IMR-90 (cell line): Measurements from ENCODE around the gene TTC21A. TPM values are rescaled to one million over a fixed set of nuclear protein-coding genes. Genes with fewer than 3 reads are reported as not detected.

Experiments
- ATAC-seq: fragments of 200-7000 bp; cut with Tn5 transposase; 2 replicates; pipeline ENCODE4 v1.9.1; 2020; ENCODE audit warnings: low read depth, mild to moderate bottlenecking, moderate library complexity
- BruUV-seq: library from RNA; stranded (reverse); fragments of 400-500 nt; replicated peaks from 2 replicates; lab custom pipeline; 2021; lab: Mats Ljungman, UMichigan
- CTCF ChIA-PET: fragments of 300-600 bp; formaldehyde crosslinking; extraction: SDS; loops from one replicate; lab custom pipeline; 2021; ENCODE audit warnings: antibody characterized with exemption; lab: Yijun Ruan, JAX
- POLR2A ChIA-PET: fragments of 300-600 bp; sonication (Branson Sonifier 250); formaldehyde crosslinking; loops from one replicate; lab custom pipeline; 2022; ENCODE audit warnings: antibody characterized with exemption; ENCODE audit not compliant: unreplicated experiment; lab: Charles Lee
- DNase-seq: peaks from one replicate; pipeline ENCODE4 v3.0.0; 2013
- H2AFZ ChIP-seq: replicated peaks from 2 replicates; pipeline ENCODE3; 2013; ENCODE audit warnings: low read length, mild to moderate bottlenecking; ENCODE audit not compliant: poor library complexity
- H2AK5ac ChIP-seq: 2 replicates; pipeline ENCODE4 v1.6.1; 2013; ENCODE audit warnings: low read depth, low read length, inconsistent platforms
- H2AK9ac ChIP-seq: replicated peaks from 2 replicates; pipeline ENCODE3; 2013; ENCODE audit warnings: mild to moderate bottlenecking, low read depth, low read length, moderate library complexity; ENCODE audit not compliant: poor library complexity
- H2BK120ac ChIP-seq: 2 replicates; pipeline ENCODE4 v1.6.1; 2013; ENCODE audit warnings: low read depth, low read length, inconsistent platforms
- H2BK15ac ChIP-seq: 3 replicates; pipeline ENCODE4 v1.6.1; 2013; ENCODE audit warnings: low read depth, low read length, inconsistent platforms
- H2BK20ac ChIP-seq: 2 replicates; pipeline ENCODE4 v1.6.1; 2013; ENCODE audit warnings: low read depth, mild to moderate bottlenecking, inconsistent platforms, low read length, moderate library complexity
- H2BK5ac ChIP-seq: 2 replicates; pipeline ENCODE4 v1.6.1; 2013; ENCODE audit warnings: mild to moderate bottlenecking, low read depth, low read length, inconsistent platforms; ENCODE audit not compliant: poor library complexity, severe bottlenecking
- H3K14ac ChIP-seq: replicated peaks from 2 replicates; pipeline ENCODE4 v1.6.1; 2013; ENCODE audit warnings: low read depth, low read length, inconsistent platforms
- H3K18ac ChIP-seq: 2 replicates; pipeline ENCODE4 v1.6.1; 2013; ENCODE audit warnings: low read depth, low read length, control low read depth
- H3K23ac ChIP-seq: 2 replicates; pipeline ENCODE4 v1.6.1; 2013; ENCODE audit warnings: low read depth, low read length, inconsistent platforms
- H3K27ac ChIP-seq: 2 replicates; pipeline ENCODE4 v1.5.1; 2013; ENCODE audit warnings: mild to moderate bottlenecking, control low read depth, low read length; ENCODE audit not compliant: insufficient read depth
- H3K27me3 ChIP-seq: 2 replicates; pipeline ENCODE4 v1.6.1; 2013; ENCODE audit warnings: low read length; ENCODE audit not compliant: control insufficient read depth, insufficient read depth
- H3K36me3 ChIP-seq: 2 replicates; pipeline ENCODE4 v1.6.1; 2013; ENCODE audit warnings: low read length, mixed read lengths; ENCODE audit not compliant: control insufficient read depth, insufficient read depth
- H3K4ac ChIP-seq: 2 replicates; pipeline ENCODE4 v1.6.1; 2013; ENCODE audit warnings: low read depth, low read length, inconsistent platforms
- H3K4me1 ChIP-seq: 2 replicates; pipeline ENCODE4 v1.6.1; 2013; ENCODE audit warnings: low read length, mixed read lengths; ENCODE audit not compliant: control insufficient read depth, insufficient read depth
- H3K4me2 ChIP-seq: 2 replicates; pipeline ENCODE4 v1.6.1; 2013; ENCODE audit warnings: low read depth, mild to moderate bottlenecking, control low read depth, low read length, moderate library complexity
- H3K4me3 ChIP-seq: 2 replicates; pipeline ENCODE4 v1.5.1; 2013; ENCODE audit warnings: low read depth, mild to moderate bottlenecking, control low read depth, low read length, moderate library complexity; ENCODE audit not compliant: insufficient read depth
- H3K56ac ChIP-seq: 2 replicates; pipeline ENCODE4 v1.6.1; 2013; ENCODE audit warnings: low read length, inconsistent platforms; ENCODE audit not compliant: insufficient read depth; ENCODE audit errors: extremely low read depth
- H3K79me1 ChIP-seq, 2 experiments: 2 replicates each; pipeline ENCODE4 v1.6.1; 2013; ENCODE audit warnings: low read length in 2 of 2, inconsistent platforms in 1 of 2, low read depth in 1 of 2
- H3K9ac ChIP-seq: 2 replicates; pipeline ENCODE4 v1.6.1; 2013; ENCODE audit warnings: low read depth, low read length, control low read depth
- H3K9me1 ChIP-seq: 2 replicates; pipeline ENCODE4 v1.6.1; 2013; ENCODE audit warnings: low read length, inconsistent platforms; ENCODE audit not compliant: insufficient read depth
- H3K9me3 ChIP-seq: 2 replicates; pipeline ENCODE4 v1.6.1; 2013; ENCODE audit warnings: low read length; ENCODE audit not compliant: control insufficient read depth, insufficient read depth
- H4K20me1 ChIP-seq: 2 replicates; pipeline ENCODE4 v1.6.1; 2013; ENCODE audit warnings: low read length, inconsistent platforms; ENCODE audit not compliant: insufficient read depth
- H4K5ac ChIP-seq: 2 replicates; pipeline ENCODE4 v1.6.1; 2013; ENCODE audit warnings: mild to moderate bottlenecking, low read depth, low read length, control low read depth
- H4K8ac ChIP-seq, 2 experiments: 2 replicates each; pipeline ENCODE4 v1.6.1; 2013; ENCODE audit warnings: low read depth in 2 of 2, low read length in 2 of 2, control low read depth in 1 of 2, inconsistent platforms in 1 of 2
- H4K91ac ChIP-seq: 2 replicates; pipeline ENCODE4 v1.6.1; 2013; ENCODE audit warnings: low read depth, low read length, inconsistent platforms; ENCODE audit not compliant: insufficient read depth
- BHLHE40 ChIP-seq: fragments of 150-350 bp; IDR thresholded peaks from 2 replicates; pipeline ENCODE4 v1.6.1; 2016; ENCODE audit warnings: mild to moderate bottlenecking, low read depth, low read length
- CEBPB ChIP-seq: IDR thresholded peaks from 2 replicates; pipeline ENCODE4 v1.6.1; 2012; ENCODE audit warnings: low read depth, low read length, improper control_type of control experiment
- CHD1 ChIP-seq: IDR thresholded peaks from 2 replicates; pipeline ENCODE4 v1.6.1; 2012; ENCODE audit warnings: low read depth, low read length, improper control_type of control experiment
- MAFK ChIP-seq: IDR thresholded peaks from 2 replicates; pipeline ENCODE4 v1.6.1; 2012; ENCODE audit warnings: low read depth, low read length, improper control_type of control experiment
- MAZ ChIP-seq: IDR thresholded peaks from 2 replicates; pipeline ENCODE4 v1.6.1; 2012; ENCODE audit warnings: low read depth, mild to moderate bottlenecking, low read length, improper control_type of control experiment, moderate library complexity, borderline replicate concordance
- MXI1 ChIP-seq: IDR thresholded peaks from 2 replicates; pipeline ENCODE4 v1.6.1; 2012; ENCODE audit warnings: low read depth, mild to moderate bottlenecking, low read length, moderate library complexity, borderline replicate concordance
- NFE2L2 ChIP-seq: fragments of 150-350 bp; IDR thresholded peaks from 2 replicates; pipeline ENCODE4 v1.6.1; 2016; ENCODE audit warnings: low read depth, mild to moderate bottlenecking, low read length
- POLR2A ChIP-seq: IDR thresholded peaks from 2 replicates; pipeline ENCODE4 v1.6.1; 2012; ENCODE audit warnings: mild to moderate bottlenecking, low read depth, low read length
- RAD21 ChIP-seq: IDR thresholded peaks from 2 replicates; pipeline ENCODE4 v1.6.1; 2012; ENCODE audit warnings: low read length, improper control_type of control experiment
- RCOR1 ChIP-seq: IDR thresholded peaks from 2 replicates; pipeline ENCODE4 v1.6.1; 2012; ENCODE audit warnings: mild to moderate bottlenecking, low read length, improper control_type of control experiment; ENCODE audit not compliant: insufficient replicate concordance
- SMC3 ChIP-seq: fragments of 150-350 bp; IDR thresholded peaks from 2 replicates; pipeline ENCODE4 v1.6.1; 2016; ENCODE audit warnings: low read depth, mild to moderate bottlenecking, antibody characterized with exemption, low read length, moderate library complexity
- WGBS, 2 experiments: methylation state at CpG; one replicate each; pipeline versions ENCODE4 v1.1.5 to v1.1.7; 2013; ENCODE audit warnings: missing lambda C conversion rate in 2 of 2; ENCODE audit not compliant: insufficient read length in 1 of 2; ENCODE audit errors: extremely low coverage in 2 of 2; 5-methylcytosine and 5-hydroxymethylcytosine counted together
- dilution Hi-C: fragments of 300-500 bp; cut with HindIII; formaldehyde crosslinking; loops from one replicate; pipeline ENCODE4 v1.14.3; 2018; ENCODE audit warnings: low sequenced_read_pairs; ENCODE audit not compliant: unreplicated experiment
- in situ Hi-C: fragments of 300-500 bp; cut with MboI; formaldehyde crosslinking; loops from 3 replicates; pipeline ENCODE4 v1.14.3; 2019; ENCODE audit warnings: low sequenced_read_pairs, inconsistent platforms, mixed read lengths
- intact Hi-C: fragments of 100-400 bp; cut with micrococcal nuclease; formaldehyde crosslinking; loops from 2 replicates; pipeline ENCODE4 v1.10.0; 2022
- polyA plus RNA-seq, 3 experiments: library from polyadenylated mRNA; depleted of rRNA; stranded (reverse); fragments of >200 nt; gene quantifications; 2 replicates each; pipeline ENCODE4 v1.2.3, GENCODE V29; 2012; ENCODE audit warnings: low replicate concordance in 1 of 3
- total RNA-seq: library from RNA; depleted of rRNA; stranded (reverse); fragments of >200 nt; gene quantifications from 2 replicates; pipeline ENCODE4 v1.2.3, GENCODE V29; 2012
- TF ChIP-seq, protein P1 (sequence below): fragments of 150-350 bp; IDR thresholded peaks from 2 replicates; pipeline ENCODE4 v1.6.1; 2017; ENCODE audit warnings: mild to moderate bottlenecking, antibody characterized with exemption, low read length, low read depth
- TF ChIP-seq, protein P2 (sequence below): conservative IDR thresholded peaks from 2 replicates; pipeline ENCODE4 v1.5.1; 2012; ENCODE audit warnings: mild to moderate bottlenecking, low read depth, low read length, improper control_type of control experiment

The TTC21A gene
- total and polyA plus RNA-seq, 2 of the 4 experiments (the other 2 are of a cell fraction): 0.90 to 1.8 TPM

DNA sequence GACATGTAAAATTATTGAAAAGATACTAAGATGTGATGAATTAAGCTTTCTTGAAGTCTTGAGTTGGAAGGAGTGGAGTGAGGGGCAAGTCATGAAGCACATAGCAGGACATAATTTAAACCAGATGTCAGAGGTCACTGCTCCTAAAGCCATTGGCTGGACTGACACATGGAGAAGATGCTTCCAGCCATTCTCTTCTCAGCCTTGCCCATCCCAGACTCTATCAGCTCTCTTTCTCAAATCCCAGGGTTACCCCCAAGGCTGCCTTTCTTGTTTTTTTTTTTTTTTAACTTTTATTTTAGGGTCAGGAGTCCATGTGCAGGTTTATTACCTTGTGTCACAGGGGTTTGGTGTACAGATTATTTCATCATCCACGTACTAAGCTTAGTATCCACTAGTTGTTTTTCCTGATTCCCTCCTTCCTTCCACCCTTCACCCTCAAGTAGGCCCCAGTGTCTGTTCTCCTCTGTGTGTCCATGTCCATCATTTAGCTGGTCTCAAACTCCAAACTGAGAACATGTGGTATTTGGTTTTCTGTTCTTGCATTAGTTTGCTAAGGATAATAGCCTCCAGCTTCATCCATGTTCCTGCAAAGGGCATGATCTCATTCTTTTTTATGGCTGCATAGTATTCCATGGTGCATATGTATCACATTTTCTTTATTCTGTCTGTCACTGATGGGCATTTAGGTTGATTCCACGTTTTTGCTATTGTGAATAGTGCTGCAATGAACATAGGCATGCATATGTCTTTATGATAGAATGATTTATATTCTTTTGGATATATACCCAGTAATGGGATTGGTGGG, 66.0 kb downstream of the TTC21A start:
- DNase-seq (no peak), ATAC-seq (no peak)
- Histone ChIP-seq H3K9me1 (peaks cover 2% of the 10 kb centered on the region), H2AFZ (no peak overlapping the region), H3K9ac (no peak overlapping the region), H3K18ac (no peak overlapping the region), H3K27me3 (no peaks in the 10 kb centered on the region; the same call in 1 of the 2 replicates), H2AK5ac (no peak overlapping the region), H3K4me3 (no peak overlapping the region), H3K4me1 (peaks cover 2% of the 10 kb centered on the region), H3K79me1 (peaks cover 0 to 7% of the 10 kb centered on the region in 2 experiments; a peak in 1 of 4 replicates), H2BK120ac (no peak overlapping the region), H2BK15ac (no peak overlapping the region), H2BK5ac (no peak overlapping the region), H4K5ac (no peak overlapping the region), H3K56ac (no peak overlapping the region), H4K8ac (no peak overlapping the region), H3K36me3 (no peaks in the 10 kb centered on the region), H3K4ac (no peak overlapping the region), H3K4me2 (no peak overlapping the region), H4K20me1 (no peaks in the 10 kb centered on the region), H3K23ac (no peak overlapping the region), H2BK20ac (no peak overlapping the region), H2AK9ac (no peak overlapping the region), H4K91ac (no peak overlapping the region), H3K9me3 (no peaks in the 10 kb centered on the region), H3K14ac (no peak overlapping the region), H3K27ac (no peak overlapping the region)
- no peak for TF ChIP-seq NFE2L2
- TF ChIP-seq, protein P1, sequence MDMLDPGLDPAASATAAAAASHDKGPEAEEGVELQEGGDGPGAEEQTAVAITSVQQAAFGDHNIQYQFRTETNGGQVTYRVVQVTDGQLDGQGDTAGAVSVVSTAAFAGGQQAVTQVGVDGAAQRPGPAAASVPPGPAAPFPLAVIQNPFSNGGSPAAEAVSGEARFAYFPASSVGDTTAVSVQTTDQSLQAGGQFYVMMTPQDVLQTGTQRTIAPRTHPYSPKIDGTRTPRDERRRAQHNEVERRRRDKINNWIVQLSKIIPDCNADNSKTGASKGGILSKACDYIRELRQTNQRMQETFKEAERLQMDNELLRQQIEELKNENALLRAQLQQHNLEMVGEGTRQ: no peak
- TF ChIP-seq, protein P2, sequence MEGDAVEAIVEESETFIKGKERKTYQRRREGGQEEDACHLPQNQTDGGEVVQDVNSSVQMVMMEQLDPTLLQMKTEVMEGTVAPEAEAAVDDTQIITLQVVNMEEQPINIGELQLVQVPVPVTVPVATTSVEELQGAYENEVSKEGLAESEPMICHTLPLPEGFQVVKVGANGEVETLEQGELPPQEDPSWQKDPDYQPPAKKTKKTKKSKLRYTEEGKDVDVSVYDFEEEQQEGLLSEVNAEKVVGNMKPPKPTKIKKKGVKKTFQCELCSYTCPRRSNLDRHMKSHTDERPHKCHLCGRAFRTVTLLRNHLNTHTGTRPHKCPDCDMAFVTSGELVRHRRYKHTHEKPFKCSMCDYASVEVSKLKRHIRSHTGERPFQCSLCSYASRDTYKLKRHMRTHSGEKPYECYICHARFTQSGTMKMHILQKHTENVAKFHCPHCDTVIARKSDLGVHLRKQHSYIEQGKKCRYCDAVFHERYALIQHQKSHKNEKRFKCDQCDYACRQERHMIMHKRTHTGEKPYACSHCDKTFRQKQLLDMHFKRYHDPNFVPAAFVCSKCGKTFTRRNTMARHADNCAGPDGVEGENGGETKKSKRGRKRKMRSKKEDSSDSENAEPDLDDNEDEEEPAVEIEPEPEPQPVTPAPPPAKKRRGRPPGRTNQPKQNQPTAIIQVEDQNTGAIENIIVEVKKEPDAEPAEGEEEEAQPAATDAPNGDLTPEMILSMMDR: no peak
- TF ChIP-seq RAD21: no peak
- TF ChIP-seq RCOR1: no peak
- no peak for TF ChIP-seq MAFK
- TF ChIP-seq MXI1: no peak
- no peak for TF ChIP-seq CEBPB
- no peak for TF ChIP-seq CHD1
- no peak for TF ChIP-seq MAZ
- TF ChIP-seq BHLHE40: no peak
- no peak for TF ChIP-seq POLR2A
- no peak for TF ChIP-seq SMC3
- intact Hi-C loops: no loop called here
- dilution Hi-C loops: no loop called here
- in situ Hi-C loops: no loop called here
- BruUV-seq: no TSS peak
- ChIA-PET POLR2A (interaction anchor here (0.7 kb wide), 1 partner anchor 11 kb away, joined by 7 read pairs; no protein-coding TSS in a partner anchor), CTCF (interaction anchor here (1.2 kb wide), 1 partner anchor 649 kb away, joined by 4 read pairs; no protein-coding TSS in a partner anchor)
- WGBS, 2 experiments: no CpG with 5 or more reads among the region's 2 CpGs
